ENCODE measurements around the gene FYB1.

Gene FYB1

DNA sequence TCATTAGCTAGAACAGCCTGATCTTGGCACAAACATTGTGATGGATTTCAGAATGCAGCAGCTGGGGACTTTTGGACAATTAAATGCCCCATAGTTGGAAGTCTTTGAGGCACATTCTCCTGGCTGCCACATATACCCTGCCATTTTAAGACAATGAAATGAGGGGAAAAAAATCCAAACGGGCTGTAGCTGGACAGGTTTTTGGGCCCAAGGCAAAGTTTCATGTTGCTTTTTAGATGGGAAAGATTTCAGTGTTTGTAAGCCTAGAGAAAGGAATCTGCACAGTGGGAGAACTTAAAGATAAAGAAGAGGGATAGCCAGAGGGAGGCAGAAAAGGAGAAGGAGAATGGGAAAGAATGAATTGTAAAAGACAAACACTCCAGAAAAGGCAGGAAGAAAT lies 115.1 kb downstream of the FYB1 start:
- H3K4me1 ChIP-seq (ENCODE audit: control insufficient read depth, insufficient read depth, low read length) = no peaks in the 10 kb centered on the region

DNA sequence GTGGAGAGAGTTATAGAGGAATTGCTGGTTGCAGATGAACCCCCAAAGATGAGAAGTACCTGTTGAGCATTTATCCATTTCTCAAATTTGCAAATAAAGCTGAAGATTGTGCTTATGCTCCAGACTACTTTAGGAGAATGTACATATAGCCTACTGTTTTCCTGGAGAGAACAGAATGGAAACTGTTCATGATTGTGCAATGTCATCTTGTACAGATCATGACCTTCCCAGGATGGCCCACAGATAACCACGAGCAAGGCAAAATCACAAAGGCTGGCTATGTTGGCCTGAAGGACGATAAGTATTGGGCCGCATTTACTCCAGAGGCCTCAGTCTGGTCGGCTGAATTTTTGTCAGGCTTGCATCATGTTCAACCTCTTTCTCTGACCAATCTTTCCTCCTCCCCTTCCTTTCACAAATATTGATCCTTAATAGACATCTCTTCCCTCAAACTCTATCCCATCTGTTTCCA lies 116.6 kb downstream of the FYB1 start:
- no peaks in the 10 kb centered on the region for H3K4me1 ChIP-seq (ENCODE audit: control insufficient read depth, insufficient read depth, low read length)

More for the DNA sequence above, 115.1 kb downstream of the FYB1 start:
- H3K27me3 ChIP-seq (ENCODE audit: control insufficient read depth, insufficient read depth, low read length) = no peaks in the 10 kb centered on the region
- H3K9me3 ChIP-seq (ENCODE audit: control insufficient read depth, insufficient read depth, low read length) = no peaks in the 10 kb centered on the region
- no peaks in the 10 kb centered on the region for H3K36me3 ChIP-seq (ENCODE audit: control insufficient read depth, insufficient read depth, low read length)
- H3K9ac ChIP-seq (ENCODE audit: low read depth, low read length) = no peak overlapping the region
- no peak overlapping the region for H3K4me3 ChIP-seq (ENCODE audit: low read depth, low read length)

DNA sequence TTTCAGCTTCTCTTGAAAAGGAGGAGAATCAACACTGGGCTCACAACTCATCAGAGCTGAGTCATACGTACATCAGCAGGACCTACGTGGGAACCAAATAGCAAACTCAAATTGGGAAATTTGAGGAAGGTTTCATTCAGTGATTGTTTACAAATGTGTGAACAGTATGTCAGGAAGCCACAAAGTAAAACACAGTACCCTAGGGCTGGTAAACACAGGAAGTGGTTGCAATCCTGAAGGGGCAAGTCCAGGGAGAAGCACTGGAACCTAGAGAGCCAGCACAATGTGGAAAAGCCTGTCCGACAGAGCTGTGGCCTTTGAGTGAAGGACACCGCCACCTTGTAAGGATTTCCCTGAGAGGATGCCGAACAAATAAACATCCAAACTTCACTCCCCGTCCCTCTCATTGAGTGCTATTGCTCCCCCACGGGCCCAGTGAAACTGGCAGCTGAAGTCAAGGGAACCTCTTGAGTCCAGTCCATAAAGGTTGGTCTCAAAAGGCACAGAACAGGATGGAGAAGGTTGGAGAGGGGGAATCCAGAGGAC lies 118.4 kb downstream of the FYB1 start:
- Histone ChIP-seq H3K4me1 (ENCODE audit: control insufficient read depth, insufficient read depth, low read length) (no peaks in the 10 kb centered on the region), H3K4me3 (ENCODE audit: low read depth, low read length) (no peak overlapping the region), H3K9me3 (ENCODE audit: control insufficient read depth, insufficient read depth, low read length) (no peaks in the 10 kb centered on the region), H3K36me3 (ENCODE audit: control insufficient read depth, insufficient read depth, low read length) (no peaks in the 10 kb centered on the region), H3K9ac (ENCODE audit: low read depth, low read length) (no peak overlapping the region), H3K27me3 (ENCODE audit: control insufficient read depth, insufficient read depth, low read length) (no peaks in the 10 kb centered on the region)

More for the DNA sequence above, 116.6 kb downstream of the FYB1 start:
- no peaks in the 10 kb centered on the region for H3K36me3 ChIP-seq (ENCODE audit: control insufficient read depth, insufficient read depth, low read length)
- H3K9ac ChIP-seq (ENCODE audit: low read depth, low read length) = no peak overlapping the region
- no peaks in the 10 kb centered on the region for H3K27me3 ChIP-seq (ENCODE audit: control insufficient read depth, insufficient read depth, low read length)
- no peaks in the 10 kb centered on the region for H3K9me3 ChIP-seq (ENCODE audit: control insufficient read depth, insufficient read depth, low read length)
- no peak overlapping the region for H3K4me3 ChIP-seq (ENCODE audit: low read depth, low read length)

DNA sequence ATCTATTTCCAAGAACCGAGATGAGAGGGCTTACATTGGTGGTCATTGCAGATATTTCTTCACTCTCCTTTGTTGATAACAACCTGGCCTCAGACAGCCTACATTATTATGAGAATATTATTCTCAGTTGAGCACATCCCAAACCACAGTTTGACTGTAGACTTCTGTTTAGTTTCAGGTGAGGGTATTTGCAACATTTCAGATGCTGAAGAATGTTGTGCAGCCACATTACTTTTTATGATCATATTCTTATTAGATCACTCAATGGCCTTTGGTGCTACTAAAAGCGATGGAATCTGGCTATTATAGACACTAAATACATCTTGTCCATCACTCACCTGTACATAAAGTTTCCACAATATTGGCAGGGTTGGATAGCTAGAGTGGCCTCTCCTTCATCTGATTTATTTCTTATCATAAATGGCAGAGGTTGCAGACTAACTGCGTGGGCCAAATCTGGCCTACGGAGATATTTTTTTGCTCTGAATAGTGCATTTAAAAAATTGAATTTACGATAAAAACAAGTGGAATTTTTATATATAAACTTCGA lies 119.0 kb downstream of the FYB1 start:
- Histone ChIP-seq H3K4me3 (ENCODE audit: low read depth, low read length) (no peak overlapping the region), H3K9ac (ENCODE audit: low read depth, low read length) (no peak overlapping the region), H3K4me1 (ENCODE audit: control insufficient read depth, insufficient read depth, low read length) (no peaks in the 10 kb centered on the region), H3K36me3 (ENCODE audit: control insufficient read depth, insufficient read depth, low read length) (no peaks in the 10 kb centered on the region), H3K27me3 (ENCODE audit: control insufficient read depth, insufficient read depth, low read length) (no peaks in the 10 kb centered on the region), H3K9me3 (ENCODE audit: control insufficient read depth, insufficient read depth, low read length) (no peaks in the 10 kb centered on the region)

DNA sequence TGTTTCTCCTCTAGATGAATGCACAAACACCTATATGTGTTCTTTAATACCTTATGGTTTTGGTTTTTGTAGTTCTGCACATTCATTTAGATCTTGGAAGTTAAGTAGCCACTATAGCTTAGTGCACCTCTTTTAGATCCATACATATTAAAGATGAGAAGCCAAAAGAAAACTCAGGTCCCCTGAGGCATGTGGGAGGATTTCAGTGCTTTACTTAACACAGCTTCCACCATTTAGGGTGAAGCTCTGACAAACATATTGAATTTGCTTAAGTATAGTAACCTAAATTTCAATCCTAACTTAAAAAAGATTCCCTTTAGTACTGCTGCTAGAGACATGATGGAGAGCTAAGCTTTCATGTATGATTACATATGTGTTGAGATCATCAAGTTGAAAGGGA lies 119.5 kb downstream of the FYB1 start:
- Histone ChIP-seq H3K4me3 (ENCODE audit: low read depth, low read length) (no peak overlapping the region), H3K36me3 (ENCODE audit: control insufficient read depth, insufficient read depth, low read length) (no peaks in the 10 kb centered on the region), H3K27me3 (ENCODE audit: control insufficient read depth, insufficient read depth, low read length) (no peaks in the 10 kb centered on the region), H3K9me3 (ENCODE audit: control insufficient read depth, insufficient read depth, low read length) (no peaks in the 10 kb centered on the region), H3K9ac (ENCODE audit: low read depth, low read length) (no peak overlapping the region), H3K4me1 (ENCODE audit: control insufficient read depth, insufficient read depth, low read length) (no peaks in the 10 kb centered on the region)

DNA sequence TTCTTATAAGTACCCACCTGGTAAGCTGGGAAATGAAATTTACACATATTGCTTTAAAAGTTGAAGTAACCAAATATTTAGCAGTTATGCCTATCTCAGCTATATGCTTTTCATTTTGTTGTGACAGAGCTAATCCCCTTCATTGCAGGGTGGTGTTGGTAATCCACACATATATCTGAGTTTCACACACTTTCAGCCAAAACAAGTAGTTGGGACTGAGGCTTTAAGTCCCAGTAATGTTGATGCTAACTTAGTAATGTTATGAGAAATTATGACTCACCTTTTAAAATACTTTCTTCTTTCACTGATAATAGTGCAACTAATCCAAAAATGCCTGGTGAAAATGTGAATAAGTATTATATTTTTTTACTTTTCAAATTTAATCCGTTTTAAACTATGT lies 126.0 kb downstream of the FYB1 start:
- H3K27me3 ChIP-seq (ENCODE audit: control insufficient read depth, insufficient read depth, low read length) = no peaks in the 10 kb centered on the region
- no peak overlapping the region for H3K9ac ChIP-seq (ENCODE audit: low read depth, low read length)
- no peaks in the 10 kb centered on the region for H3K9me3 ChIP-seq (ENCODE audit: control insufficient read depth, insufficient read depth, low read length)
- no peak overlapping the region for H3K4me3 ChIP-seq (ENCODE audit: low read depth, low read length)
- no peaks in the 10 kb centered on the region for H3K4me1 ChIP-seq (ENCODE audit: control insufficient read depth, insufficient read depth, low read length)
- no peaks in the 10 kb centered on the region for H3K36me3 ChIP-seq (ENCODE audit: control insufficient read depth, insufficient read depth, low read length)

DNA sequence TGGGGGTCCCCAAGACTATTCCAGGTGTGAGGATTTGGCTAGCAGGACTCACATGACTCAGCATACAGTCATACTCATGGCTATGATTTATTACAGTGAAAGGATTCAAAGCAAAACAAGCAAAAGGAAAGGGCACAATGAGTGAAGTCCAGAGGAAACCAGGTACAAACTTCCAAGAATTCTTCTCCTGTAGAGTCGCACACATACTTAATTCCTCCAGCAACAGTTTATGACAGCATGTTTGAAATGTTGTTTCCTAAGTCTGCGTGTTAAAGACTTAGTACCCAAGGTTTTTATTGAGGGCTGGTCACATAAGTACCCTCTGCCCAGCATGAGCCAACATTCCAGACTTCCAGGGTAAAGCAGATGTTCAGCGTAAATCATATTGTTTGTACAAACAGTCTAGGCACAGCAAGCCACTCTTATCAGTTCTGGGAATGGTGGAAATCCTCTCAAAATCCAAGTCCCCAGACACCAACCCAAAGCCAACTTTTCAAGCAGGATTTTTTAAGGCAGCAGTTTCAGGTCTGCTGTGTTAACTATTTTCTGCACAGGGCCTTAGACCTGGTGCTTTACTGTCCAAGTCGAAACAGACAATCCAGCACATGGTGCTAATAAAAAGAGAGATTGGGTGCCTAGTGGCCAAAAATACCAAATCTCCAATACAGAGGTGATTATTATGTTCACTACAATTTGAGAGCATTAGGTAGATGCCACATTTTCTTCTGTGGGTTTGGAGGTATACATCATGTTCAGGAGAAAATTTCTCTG lies 126.6 kb downstream of the FYB1 start:
- H3K4me1 ChIP-seq (ENCODE audit: control insufficient read depth, insufficient read depth, low read length) = no peaks in the 10 kb centered on the region
- no peak overlapping the region for H3K9ac ChIP-seq (ENCODE audit: low read depth, low read length)
- H3K27me3 ChIP-seq (ENCODE audit: control insufficient read depth, insufficient read depth, low read length) = no peaks in the 10 kb centered on the region
- no peaks in the 10 kb centered on the region for H3K9me3 ChIP-seq (ENCODE audit: control insufficient read depth, insufficient read depth, low read length)
- H3K4me3 ChIP-seq (ENCODE audit: low read depth, low read length) = no peak overlapping the region
- H3K36me3 ChIP-seq (ENCODE audit: control insufficient read depth, insufficient read depth, low read length) = no peaks in the 10 kb centered on the region

DNA sequence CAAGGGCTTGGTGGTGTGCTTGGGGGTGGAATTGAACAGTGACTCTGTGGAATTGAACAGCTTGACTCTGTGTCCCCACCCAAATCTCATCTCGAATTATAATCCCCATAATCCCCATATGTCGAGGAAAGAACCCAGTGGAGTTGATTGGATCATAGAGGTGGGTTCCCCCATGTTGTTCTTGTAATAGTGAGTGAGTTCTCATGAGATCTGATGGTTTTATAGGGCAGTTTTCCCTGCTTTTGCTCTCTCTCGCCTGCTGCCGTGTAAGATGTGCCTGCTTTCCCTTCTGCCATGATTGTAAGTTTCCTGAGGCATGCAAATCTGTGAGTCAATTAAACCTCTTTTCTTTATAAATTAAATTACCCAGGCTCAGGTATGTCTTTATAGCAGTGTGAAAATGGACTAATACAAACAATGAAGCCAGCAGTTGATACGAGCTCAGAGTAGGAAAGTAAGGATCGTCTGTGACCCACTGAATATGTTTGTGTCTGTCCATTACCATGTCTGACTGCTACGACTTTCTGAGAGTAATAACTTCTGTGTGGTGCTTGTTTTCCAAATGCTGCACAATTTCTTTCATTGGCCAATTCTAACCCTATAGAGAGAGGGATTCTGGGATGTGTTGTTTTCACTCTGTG lies 127.3 kb downstream of the FYB1 start:
- H3K4me1 ChIP-seq (ENCODE audit: control insufficient read depth, insufficient read depth, low read length) = no peaks in the 10 kb centered on the region
- no peak overlapping the region for H3K9ac ChIP-seq (ENCODE audit: low read depth, low read length)
- no peaks in the 10 kb centered on the region for H3K9me3 ChIP-seq (ENCODE audit: control insufficient read depth, insufficient read depth, low read length)
- no peak overlapping the region for H3K4me3 ChIP-seq (ENCODE audit: low read depth, low read length)
- no peaks in the 10 kb centered on the region for H3K36me3 ChIP-seq (ENCODE audit: control insufficient read depth, insufficient read depth, low read length)
- H3K27me3 ChIP-seq (ENCODE audit: control insufficient read depth, insufficient read depth, low read length) = no peaks in the 10 kb centered on the region

DNA sequence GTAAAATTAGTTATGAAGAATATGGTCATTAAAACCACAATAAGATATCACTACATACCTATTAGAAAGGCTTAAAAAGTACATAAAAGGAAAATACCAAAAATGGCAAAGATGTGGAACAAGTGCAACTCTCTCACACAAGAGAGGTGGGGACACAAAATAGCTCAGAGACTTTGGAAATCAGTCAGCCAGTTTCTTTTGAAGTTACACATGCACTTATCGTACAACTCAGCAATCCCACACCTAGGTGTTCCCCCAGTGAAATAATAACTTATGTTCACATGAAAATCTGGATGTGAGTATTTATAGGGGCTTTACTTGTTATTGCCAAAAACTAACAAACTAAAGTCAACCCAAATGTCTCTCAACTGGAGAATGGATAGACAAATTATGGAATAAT lies 135.4 kb downstream of the FYB1 start:
- H3K4me3 ChIP-seq (ENCODE audit: low read depth, low read length) = no peak overlapping the region
- no peak overlapping the region for H3K9ac ChIP-seq (ENCODE audit: low read depth, low read length)
- no peaks in the 10 kb centered on the region for H3K4me1 ChIP-seq (ENCODE audit: control insufficient read depth, insufficient read depth, low read length)
- no peaks in the 10 kb centered on the region for H3K9me3 ChIP-seq (ENCODE audit: control insufficient read depth, insufficient read depth, low read length)
- no peaks in the 10 kb centered on the region for H3K36me3 ChIP-seq (ENCODE audit: control insufficient read depth, insufficient read depth, low read length)
- H3K27me3 ChIP-seq (ENCODE audit: control insufficient read depth, insufficient read depth, low read length) = no peaks in the 10 kb centered on the region

DNA sequence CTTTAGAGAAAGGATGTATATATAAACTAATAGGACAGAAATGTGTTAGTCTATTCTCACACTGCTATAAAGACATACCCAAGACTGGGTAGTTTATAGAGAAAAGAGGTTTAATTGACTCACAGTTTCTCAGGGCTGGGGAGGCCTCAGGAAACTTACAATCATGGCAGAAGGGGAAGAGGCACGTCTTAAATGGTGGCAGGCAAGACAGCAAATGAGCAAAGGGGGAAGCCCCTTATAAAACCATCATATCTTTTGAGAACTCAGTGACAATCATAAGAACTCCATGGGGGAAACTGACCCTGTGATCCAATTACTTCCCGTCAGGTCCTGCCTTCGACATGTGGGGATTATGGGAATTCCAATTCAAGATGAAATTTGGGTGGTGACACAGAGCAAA lies 136.4 kb downstream of the FYB1 start:
- no peak overlapping the region for H3K9ac ChIP-seq (ENCODE audit: low read depth, low read length)
- no peaks in the 10 kb centered on the region for H3K27me3 ChIP-seq (ENCODE audit: control insufficient read depth, insufficient read depth, low read length)
- H3K4me1 ChIP-seq (ENCODE audit: control insufficient read depth, insufficient read depth, low read length) = no peaks in the 10 kb centered on the region
- H3K4me3 ChIP-seq (ENCODE audit: low read depth, low read length) = no peak overlapping the region
- H3K9me3 ChIP-seq (ENCODE audit: control insufficient read depth, insufficient read depth, low read length) = no peaks in the 10 kb centered on the region
- no peaks in the 10 kb centered on the region for H3K36me3 ChIP-seq (ENCODE audit: control insufficient read depth, insufficient read depth, low read length)

DNA sequence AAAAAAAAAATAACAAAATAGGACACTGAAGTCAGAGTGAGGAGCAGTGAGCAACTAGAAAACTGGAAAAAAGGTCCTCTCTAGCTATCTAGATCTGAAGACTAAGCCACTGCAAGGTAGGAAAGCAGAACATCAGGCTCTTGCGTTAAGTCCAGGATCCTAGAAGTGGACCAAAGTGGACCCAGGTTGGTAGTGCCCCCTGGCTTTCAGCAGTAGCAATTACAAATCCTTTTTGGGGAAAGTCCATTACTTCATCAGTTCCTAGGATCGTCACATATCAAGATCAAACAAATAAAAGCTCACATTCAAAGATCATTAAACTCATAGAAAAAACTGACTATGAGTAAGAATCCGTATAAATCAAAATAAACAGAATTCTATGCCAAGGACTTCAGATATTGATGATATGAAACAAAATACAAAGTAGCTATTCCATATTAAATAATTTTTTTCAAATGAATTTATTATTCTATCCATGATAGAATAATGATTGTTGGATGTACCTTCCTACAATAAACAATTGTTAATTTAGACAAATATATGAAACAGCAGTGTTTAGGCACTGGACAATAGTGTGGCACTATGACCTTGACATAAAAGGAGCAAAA lies 138.7 kb downstream of the FYB1 start:
- Histone ChIP-seq H3K27me3 (ENCODE audit: control insufficient read depth, insufficient read depth, low read length) (no peaks in the 10 kb centered on the region), H3K4me1 (ENCODE audit: control insufficient read depth, insufficient read depth, low read length) (peaks cover 2% of the 10 kb centered on the region), H3K4me3 (ENCODE audit: low read depth, low read length) (no peak overlapping the region), H3K9me3 (ENCODE audit: control insufficient read depth, insufficient read depth, low read length) (no peaks in the 10 kb centered on the region), H3K36me3 (ENCODE audit: control insufficient read depth, insufficient read depth, low read length) (no peaks in the 10 kb centered on the region), H3K9ac (ENCODE audit: low read depth, low read length) (no peak overlapping the region)

All from iPS-15b (cell line).